G401 (cell line): ENCODE results near the gene SLC44A4. TPM values are rescaled to one million over a fixed set of nuclear protein-coding genes. Genes with fewer than 3 reads are reported as not detected.
A peak's percentile ranks its signal among the peaks of the same experiment; 100 is the strongest.

Experiments
- DNase-seq: peaks from one replicate; pipeline ENCODE4 v3.0.0-alpha.2; 2015; ENCODE audit warnings: low spot score
- in situ Hi-C: cut with HindIII; loops from 2 replicates; pipeline ENCODE4 v1.10.0; 2016; ENCODE audit warnings: low sequenced_read_pairs, mixed read lengths
- total RNA-seq: library from RNA; depleted of rRNA; stranded (reverse); fragments of >200 nt; shearing (Covaris generic); gene quantifications from 2 replicates; pipeline ENCODE4 v1.2.3, GENCODE V29; 2014

SLC44A4 gene
- total RNA-seq, 1 experiment from 2014 or later: 0.41 TPM

- in situ Hi-C loops: no loop called here
- DNase-seq: no peak
These were observed 25.2 kb upstream of the SLC44A4 start for GRCh38 chr6:31903957-31904356.

GRCh38 chr6:31901953-31902643 is 23.3 kb upstream of the SLC44A4 start, which contains the start of gene ZBTB12:
TSS of gene ZBTB12 (minus strand) at chr6:31902086. CDS start at chr6:31901305, 781 bp downstream.
- in situ Hi-C loops: no loop called here
- DNase-seq: peak; percentile 97

- DNase-seq: peak; percentile 66
- in situ Hi-C loops: no loop called here
These were observed 22.7 kb upstream of the SLC44A4 start for GRCh38 chr6:31901415-31901952.

- in situ Hi-C loops: no loop called here
- DNase-seq: peak; percentile 48
These were observed 22.2 kb upstream of the SLC44A4 start for GRCh38 chr6:31900917-31901414.

- no peak for DNase-seq
- in situ Hi-C loops: no loop called here
These were observed 21.3 kb upstream of the SLC44A4 start for GRCh38 chr6:31899882-31900722.

- in situ Hi-C loops: no loop called here
- DNase-seq: no peak
These were observed 20.4 kb upstream of the SLC44A4 start for GRCh38 chr6:31899215-31899614.

GRCh38 chr6:31898383-31899011 is 19.7 kb upstream of the SLC44A4 start:
- in situ Hi-C loops: no loop called here
- DNase-seq: peak; percentile 90

- DNase-seq: peak; percentile 91
- in situ Hi-C loops: no loop called here
These were observed 19.0 kb upstream of the SLC44A4 start, which contains the start of gene EHMT2 for GRCh38 chr6:31897612-31898382. TSS of gene EHMT2 (minus strand) at chr6:31897698. CDS start at chr6:31897677, 21 bp downstream.

- DNase-seq: no peak
- in situ Hi-C loops: no loop called here
These were observed 18.2 kb upstream of the SLC44A4 start for GRCh38 chr6:31896856-31897611.

GRCh38 chr6:31896493-31896855 is 17.7 kb upstream of the SLC44A4 start:
- DNase-seq: no peak
- in situ Hi-C loops: no loop called here

- no peak for DNase-seq
- in situ Hi-C loops: no loop called here
These were observed 14.0 kb upstream of the SLC44A4 start for GRCh38 chr6:31892821-31893220.

- in situ Hi-C loops: no loop called here
- no peak for DNase-seq
These were observed 10.7 kb upstream of the SLC44A4 start for GRCh38 chr6:31889331-31889972.

GRCh38 chr6:31888276-31889258 is 9.8 kb upstream of the SLC44A4 start:
- no peak for DNase-seq
- in situ Hi-C loops: no loop called here

- in situ Hi-C loops: no loop called here
- DNase-seq: no peak
These were observed 8.6 kb upstream of the SLC44A4 start for GRCh38 chr6:31887173-31888007.

- no peak for DNase-seq
- in situ Hi-C loops: no loop called here
These were observed 7.8 kb upstream of the SLC44A4 start for GRCh38 chr6:31886541-31886991.
